NCI-H748 treated with DMSO at 0.1 percent for 48 hours (cell line): ENCODE data around the gene OTC.

Source experiments
- DNase-seq: peaks from one replicate; lab custom pipeline; 2025; lab: John Stamatoyannopoulos, UW

Gene OTC

GRCh38 chrX:38352362-38352761 lies at the start of gene OTC:
TSS of gene OTC (plus strand) at chrX:38352604. CDS start at chrX:38352697, 93 bp downstream.
- no peak for DNase-seq

DNA sequence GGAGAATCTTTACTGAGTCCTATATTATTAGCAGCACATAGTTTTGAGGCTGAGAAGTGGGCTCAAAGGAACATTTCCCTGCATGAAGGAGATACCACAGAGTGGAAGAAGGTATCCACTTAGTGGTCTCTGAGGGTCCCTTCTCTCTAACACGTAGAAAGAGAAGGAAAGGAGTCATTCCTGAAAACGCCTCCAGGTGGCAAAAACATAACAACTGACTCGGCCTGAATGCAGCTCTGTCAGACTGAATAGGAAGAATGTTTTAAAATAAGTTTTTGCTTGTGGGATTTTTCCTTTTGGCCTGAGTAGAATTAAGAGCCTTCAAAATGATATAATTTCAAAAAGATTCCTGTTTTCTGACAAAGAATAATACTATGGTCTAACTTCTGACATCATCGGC lies 48.4 kb upstream of the OTC start:
- DNase-seq: no peak

GRCh38 chrX:38305971-38306370 lies 46.4 kb upstream of the OTC start:
- DNase-seq: no peak

DNA sequence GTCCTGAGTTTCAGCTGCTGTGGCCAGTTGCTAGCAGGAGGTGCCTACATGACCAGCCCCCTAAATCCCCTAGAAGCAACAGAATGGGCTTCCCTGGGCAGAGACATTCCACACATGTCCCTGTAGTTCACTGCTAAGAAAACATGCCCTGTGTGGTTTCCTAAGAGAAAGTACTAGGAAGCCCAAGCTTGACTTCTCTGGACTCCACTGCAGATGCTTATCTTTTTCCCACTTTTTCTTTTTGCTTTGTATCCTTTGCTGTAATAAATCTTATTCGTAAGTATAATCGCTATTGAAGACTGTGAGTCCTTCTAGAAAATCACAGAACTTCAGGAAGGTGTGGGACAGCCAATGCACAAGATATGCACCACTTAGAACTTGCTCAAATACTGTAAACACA lies 40.7 kb upstream of the OTC start:
- no peak for DNase-seq

- DNase-seq: no peak
These were observed 40.0 kb upstream of the OTC start for GRCh38 chrX:38312436-38312835.

DNA sequence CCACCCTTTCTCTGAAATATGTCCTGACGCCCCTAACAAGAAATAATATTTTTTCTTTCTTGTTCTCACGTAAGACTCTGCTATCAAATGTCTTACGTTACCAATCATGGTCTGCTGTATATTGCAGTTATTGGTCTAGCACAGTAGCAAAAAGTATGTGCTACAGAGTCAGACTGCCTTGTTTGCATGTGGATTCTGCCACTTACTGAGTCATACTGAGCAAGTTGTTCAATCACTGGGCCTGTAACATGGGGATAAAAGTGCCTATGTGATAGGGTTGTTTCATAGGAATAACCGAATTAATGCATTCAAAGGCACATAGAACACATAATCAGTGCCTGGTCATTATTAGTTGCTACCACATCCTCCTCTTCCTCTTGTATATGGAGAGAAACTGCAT lies 39.2 kb upstream of the OTC start:
- no peak for DNase-seq

DNA sequence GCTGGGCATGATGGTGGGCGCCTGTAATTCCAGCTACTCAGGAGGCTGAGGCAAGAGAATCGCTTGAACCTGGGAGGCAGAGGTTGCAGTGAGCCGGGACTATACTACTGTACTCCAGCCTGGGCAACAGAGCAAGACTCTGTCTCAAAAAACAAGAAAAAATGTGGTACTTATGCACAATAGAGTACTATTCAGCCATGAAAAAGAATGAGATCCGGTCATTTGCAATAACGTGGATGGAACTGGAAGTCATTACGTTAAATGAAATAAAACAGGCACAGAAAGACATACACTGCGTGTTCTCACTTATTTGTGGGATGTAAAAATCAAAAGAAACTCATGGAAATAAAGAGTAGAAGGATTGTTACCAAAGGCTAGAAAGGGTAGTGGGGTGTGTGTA lies 37.2 kb upstream of the OTC start:
- no peak for DNase-seq

DNA sequence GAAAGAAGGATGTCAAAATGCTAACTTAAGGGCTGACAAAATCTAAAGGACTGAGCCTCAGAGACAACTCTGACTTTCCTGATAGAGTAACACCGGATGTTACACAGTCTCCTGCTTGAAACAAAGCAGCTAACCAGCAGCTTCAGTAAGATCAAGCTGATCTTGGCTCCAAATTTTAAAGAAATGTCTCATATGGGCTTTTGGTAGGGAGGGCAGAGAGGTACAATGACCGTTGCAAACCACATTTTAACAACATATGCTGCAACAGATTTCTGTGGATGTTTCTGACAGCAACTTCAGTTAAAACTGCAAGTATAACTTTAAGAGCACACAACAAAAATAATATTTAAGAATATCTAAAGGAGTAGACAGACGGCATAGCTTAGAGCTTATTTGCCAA lies 34.2 kb upstream of the OTC start:
- no peak for DNase-seq

- no peak for DNase-seq
These were observed 33.8 kb upstream of the OTC start for GRCh38 chrX:38318606-38319005.

- DNase-seq: no peak
These were observed 31.6 kb upstream of the OTC start for GRCh38 chrX:38320819-38321218.

DNA sequence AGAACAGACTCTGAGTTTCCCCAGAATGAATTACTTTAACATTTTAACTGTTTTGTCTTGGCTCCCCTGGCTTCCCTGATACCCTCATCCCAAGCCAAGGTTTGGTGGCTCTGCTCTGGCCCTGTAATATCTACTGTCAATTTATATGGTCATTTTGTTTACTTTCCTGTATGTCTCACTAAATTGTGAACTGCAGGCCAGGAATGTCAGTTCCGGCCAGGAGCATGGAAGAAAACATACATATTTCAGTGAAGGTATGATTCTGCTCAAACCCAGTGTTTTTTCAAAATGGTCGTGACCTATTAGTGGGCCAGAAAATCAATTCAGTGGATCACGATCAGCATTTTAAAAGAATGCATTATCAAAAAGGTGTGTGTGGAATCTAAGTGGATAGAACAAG lies 26.3 kb upstream of the OTC start:
- no peak for DNase-seq

DNA sequence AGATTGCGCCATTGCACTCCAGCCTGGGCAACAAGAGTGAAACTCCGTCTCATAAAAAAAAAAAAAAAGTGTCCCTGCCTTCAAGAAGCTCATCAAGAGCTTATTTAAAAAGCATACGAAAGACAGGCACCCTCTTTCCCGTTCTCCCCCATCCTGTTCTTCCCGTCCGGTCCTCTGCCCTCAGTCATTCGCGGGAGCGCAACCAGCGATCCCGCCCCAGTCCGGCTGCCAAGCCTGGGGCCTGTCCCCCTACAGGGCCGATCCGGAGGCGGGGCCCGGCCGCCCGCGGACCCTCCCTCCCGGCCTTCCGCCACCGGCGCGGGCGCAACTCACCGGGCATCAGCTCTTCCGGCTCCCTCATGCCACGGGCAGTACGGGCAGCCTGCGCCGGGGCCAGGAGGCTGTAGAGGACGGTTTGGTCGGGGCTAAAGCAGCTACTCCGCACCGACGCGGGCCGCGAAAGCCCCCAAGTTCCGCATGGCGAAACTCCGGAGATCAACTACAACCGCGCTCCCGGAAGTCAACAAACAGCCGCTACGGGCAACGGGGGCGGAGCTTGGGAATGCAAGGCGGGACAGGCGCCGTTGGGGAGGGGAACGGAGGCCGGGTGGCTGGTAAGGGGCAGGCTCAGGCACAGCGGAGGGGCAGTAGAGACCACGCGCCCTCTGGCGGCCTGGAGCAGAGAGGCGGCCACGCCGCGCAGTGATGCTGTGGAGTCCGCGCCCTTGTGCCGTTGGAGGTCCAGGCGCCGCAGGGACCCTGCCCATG lies 25.2 kb upstream of the OTC start, which contains the start of gene RPGR:
Gene RPGR (minus strand): TSS at position 503 of the 768 bp plus-strand sequence. CDS start 142 bp downstream, at position 361.
- DNase-seq: peak; percentile 85

- no peak for DNase-seq
These were observed 24.7 kb upstream of the OTC start for GRCh38 chrX:38327775-38328081.

- DNase-seq: no peak
These were observed 19.9 kb upstream of the OTC start for GRCh38 chrX:38332505-38332904.

GRCh38 chrX:38335382-38335781 lies 17.0 kb upstream of the OTC start:
- no peak for DNase-seq

- no peak for DNase-seq
These were observed 15.7 kb upstream of the OTC start for GRCh38 chrX:38336538-38337240.

DNA sequence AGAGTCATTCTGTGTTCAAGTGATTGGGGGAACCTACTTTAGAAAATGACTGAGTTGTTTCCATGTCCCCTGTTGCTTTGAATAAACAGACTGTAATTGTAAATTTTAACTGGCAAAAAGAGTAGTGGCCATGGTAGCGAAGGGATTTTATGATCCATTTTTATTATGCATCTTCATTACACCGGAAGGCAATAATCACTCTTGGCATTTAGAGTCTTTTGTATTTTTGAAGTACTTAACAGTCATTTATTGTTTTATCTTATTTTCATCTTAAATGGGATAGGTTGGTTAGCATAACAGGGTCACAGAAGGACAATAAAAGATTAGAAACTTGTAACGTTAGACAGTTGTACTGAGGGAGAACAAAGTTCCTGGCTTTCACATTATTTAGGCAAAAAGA lies 11.0 kb upstream of the OTC start:
- peak; percentile 20 for DNase-seq

GRCh38 chrX:38342853-38343778 lies 9.3 kb upstream of the OTC start:
- DNase-seq: no peak

- DNase-seq: no peak
These were observed 6.3 kb upstream of the OTC start for GRCh38 chrX:38346150-38346549.

- DNase-seq: no peak
These were observed 5.3 kb upstream of the OTC start for GRCh38 chrX:38347136-38347535.

GRCh38 chrX:38351346-38351745 lies 1.1 kb upstream of the OTC start:
- no peak for DNase-seq

DNA sequence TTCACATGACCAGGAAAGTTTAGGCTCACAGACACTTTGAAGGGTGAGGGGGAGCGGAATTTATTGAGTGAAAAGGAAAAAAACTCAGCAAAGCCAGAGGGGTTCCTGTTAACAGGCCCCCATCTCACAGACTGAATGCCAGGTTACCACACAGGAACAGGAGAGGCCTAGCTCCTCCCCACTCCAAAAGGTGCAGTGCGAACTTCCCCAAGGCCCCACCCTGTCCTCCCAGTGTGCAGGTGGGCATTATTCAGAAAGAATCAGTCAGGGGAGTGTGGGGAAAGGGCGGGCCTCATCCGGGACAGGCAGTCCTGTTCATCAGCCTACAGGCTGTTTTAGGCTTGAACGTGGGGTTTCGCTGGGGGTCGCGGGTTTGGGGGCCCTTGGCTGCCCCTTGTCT lies 4.0 kb downstream of the OTC start:
- no peak for DNase-seq
